Activated CD8-positive, alpha-beta memory T cell treated with anti-CD3 and anti-CD28 coated beads for 4 hours (primary cell): ENCODE measurements around the gene SLC26A1.
"Not testable (repeated sequence)": the region's sequence is repeated elsewhere in the genome, so short reads cannot be mapped to it uniquely, and the experiment has no call there.

Experiments used
- DNase-seq, 2 donors: peaks; one replicate each; pipeline ENCODE4 v3.0.0-alpha.2; 2020; ENCODE audit warnings: low read depth in 2 of 2

The SLC26A1 gene

DNA sequence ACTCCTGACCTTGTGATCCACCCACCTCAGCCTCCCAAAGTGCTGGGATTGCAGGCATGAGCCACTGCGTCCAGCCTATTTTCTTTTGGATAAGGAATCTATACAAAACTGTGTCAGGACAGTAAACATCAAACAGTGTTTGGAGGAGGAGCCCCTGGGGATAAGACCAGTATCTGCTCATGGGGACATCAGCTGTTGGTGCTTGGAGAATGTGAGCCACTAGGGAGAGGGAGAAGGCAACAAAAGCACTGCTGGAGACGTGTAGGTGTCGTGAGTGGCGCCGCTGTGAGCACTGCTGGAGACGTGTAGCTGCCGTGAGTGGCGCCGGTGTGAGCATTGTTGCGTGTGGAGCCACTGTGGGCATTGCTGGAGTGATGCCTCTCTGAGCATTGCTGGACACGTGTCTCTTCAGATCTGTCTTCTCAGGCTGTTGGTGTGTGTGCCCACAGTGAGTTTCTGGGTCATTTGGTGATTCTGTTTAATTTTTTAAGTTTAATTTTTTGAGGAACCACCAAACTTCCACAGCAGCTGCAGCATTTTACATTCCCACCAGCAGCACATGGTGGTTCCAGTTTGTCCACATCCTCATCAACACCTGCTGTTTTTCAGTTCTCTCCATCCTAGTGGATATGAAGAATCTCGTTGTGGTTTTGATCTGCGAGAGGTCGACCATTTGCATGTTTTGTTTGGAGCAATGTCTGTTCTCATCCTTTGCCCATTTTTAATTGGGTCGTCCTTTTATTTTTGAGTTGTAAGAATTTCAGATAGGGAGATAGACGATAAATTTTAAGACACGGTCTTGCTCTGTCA, 38.8 kb downstream of the SLC26A1 start:
- DNase-seq, result no peak

DNA sequence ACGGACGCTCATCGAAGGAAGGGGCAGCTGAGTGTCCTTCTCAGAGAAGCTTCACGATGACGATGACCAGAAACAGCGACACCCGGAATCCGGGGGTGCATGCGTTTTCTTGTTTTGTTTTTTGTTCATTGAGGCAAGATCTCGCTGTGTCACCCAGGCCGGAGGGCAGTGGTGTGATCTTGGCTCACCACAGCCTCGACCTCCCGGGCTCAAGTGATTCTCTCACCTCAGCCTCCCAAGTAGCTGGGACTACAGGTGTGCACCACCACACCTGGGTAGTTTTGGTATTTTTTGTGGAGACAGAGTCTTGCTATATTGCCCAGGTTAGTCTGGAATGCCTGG, 39.7 kb downstream of the SLC26A1 start:
- no peak for DNase-seq

DNA sequence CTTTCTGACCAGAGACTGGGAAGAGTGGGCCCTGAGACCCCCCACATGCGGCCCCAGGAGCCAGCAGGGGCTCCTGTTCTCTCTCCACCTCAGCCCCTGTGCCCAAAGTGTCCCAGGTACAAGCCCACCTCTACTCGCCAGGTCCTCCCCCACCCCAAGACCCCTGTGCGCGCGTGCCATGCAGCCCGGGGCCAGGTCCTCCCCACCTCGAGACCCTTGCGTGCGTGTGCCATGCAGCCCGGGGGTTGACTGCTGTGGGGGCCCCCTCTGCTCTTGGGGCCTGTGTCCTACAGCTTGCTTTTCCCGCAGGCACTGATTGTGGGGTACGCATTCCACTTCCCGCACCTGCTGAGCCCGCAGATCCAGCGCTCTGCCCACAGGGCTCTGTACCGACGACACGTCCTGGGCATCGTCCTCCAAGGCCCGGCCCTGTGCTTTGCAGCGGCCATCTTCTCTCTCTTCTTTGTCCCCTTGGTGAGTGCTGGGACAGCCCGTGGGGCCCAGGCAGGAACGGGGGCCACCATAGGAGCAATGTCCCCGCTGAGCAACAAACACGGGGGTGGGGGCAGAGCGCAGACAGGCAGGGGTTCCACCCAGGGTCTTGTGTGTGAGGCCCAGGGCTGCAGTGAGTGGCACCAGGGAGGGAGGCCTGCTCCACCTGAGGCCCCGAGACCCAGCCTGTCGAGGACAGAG, 40.2 kb downstream of the SLC26A1 start:
- no peak for DNase-seq

DNA sequence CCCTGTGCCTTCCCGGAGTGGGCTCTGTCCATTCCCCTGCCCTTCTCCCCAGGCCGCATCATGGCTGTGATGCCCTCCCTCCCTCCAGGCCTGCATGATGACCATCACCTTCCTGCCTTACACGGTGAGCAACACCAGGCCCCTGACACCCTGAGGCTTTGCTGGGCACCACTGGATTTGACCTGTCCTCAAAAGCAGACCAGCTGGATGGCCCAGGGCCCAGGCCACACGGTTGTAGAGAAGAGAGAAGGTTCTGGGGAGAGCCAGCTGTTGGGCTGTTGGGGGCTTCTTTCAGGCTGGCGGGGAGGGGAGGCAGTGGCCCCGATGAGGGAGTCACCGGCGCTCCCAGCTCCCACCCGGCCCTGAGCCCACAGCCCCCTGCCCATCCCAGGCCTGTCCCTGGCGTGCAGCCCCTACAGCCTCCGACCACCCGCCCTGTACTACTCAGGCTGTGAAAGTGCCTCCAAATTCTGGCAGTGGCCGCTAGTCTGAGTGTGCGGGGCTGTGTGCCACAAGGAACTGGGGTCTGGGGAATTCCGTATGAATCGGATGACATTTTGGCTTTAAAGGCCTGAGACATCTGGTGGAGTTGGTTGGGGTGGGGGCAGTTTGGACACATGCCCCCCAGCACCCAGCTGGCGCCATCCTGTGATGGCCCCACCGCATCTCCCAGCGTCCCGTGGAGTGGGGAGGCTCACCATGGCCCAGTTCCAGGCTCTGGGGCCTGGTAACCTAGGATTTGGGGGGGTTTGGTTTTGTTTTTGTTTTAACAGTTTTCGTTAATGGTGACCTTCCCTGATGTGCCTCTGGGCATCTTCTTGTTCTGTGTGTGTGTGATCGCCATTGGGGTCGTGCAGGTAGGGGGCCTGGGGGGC, 41.4 kb downstream of the SLC26A1 start:
- DNase-seq, result no peak

DNA sequence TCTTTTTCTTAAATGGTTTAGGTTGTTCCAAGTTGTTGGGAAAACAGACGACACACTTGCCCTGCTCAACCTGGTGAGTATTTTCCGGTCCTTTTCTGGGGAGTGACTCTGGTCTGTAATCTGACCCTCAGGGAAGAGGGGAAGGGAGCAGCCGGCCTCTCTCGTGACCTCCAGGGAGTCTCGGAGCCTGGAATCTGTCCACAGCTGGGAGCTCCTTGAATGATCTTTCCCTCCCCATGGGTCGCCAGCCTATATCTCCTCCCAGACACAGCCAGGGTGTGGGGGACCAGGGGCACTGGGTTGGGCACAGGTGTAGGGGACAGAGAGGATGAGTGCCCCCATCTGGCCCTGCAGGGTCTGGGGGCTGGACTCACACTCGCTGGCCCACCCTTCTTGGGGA, 42.0 kb downstream of the SLC26A1 start:
- no peak for DNase-seq

DNA sequence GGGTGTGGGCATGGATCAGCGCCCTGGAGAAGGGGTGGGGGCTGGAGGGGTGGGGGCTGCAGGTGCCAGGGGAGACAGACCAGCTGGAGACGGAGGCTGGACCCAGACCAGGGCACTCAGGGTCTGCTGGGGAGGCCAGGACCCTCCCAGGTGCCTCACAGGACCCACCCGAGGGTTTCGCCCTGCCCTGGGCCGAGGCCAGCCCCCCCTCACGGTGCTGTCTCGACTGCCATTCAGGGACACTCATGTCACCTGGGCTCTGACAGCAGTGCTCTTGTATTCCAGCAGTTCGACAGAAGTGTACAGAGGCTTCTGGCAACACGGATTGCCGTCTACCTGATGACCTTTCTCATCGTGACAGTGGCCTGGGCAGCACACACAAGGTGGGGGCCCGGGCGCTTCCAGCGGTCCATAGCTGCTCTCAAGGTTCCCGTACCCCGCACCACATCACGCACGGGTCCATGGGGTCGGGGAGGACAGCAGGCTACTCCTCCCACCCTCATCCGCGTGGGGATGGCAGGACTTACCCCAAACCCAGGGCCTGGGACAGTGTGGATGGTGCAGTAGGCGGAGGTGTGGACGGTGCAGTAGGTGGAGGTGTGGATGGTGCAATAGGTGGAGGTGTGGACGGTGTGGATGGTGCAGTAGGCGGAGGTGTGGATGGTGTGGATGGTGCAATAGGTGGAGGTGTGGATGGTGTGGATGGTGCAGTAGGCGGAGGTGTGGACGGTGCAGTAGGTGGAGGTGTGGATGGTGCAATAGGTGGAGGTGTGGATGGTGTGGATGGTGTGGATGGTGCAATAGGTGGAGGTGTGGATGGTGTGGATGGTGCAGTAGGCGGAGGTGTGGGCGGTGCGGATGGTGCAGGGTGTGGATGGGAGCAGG, 42.8 kb downstream of the SLC26A1 start:
- no peak for DNase-seq

DNA sequence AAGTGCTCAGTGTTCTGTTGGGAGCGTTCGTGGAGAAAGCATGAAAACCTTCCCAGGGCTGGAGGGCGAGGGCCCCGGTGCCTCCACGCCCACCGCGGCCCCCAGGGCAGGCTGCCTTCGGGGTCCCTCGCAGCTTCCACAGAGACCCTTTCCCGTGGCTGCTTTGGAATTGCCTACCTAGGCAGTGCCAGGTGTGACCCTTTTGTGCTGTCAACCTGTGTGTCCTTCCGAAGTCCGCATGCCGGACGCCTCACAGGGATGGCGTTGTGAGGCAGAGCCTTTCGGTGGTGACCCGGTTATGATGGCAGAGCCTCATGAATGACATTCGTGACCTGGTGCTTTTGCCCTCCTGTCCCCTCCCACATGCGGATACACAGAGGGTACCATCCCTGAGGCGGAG, 43.5 kb downstream of the SLC26A1 start:
- DNase-seq, result no peak

DNA sequence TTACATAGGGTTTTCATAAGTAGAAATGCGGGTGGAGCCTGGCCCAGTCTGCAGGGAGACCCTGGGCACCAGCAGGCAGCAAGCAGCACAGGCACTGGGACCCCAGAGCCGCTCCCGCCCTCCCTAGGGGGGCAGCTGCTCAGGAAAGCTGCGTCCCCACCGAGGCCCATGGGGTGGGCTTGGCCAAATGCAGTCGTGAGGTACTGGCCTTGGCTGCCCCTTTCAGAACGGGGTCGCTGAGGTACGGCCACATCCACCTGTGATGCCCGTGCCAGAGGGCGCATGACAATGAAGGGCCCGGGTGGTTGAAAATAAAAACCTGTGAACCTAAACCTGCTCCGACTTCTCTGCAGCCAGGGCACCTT, 44.3 kb downstream of the SLC26A1 start:
- DNase-seq, result no peak

DNA sequence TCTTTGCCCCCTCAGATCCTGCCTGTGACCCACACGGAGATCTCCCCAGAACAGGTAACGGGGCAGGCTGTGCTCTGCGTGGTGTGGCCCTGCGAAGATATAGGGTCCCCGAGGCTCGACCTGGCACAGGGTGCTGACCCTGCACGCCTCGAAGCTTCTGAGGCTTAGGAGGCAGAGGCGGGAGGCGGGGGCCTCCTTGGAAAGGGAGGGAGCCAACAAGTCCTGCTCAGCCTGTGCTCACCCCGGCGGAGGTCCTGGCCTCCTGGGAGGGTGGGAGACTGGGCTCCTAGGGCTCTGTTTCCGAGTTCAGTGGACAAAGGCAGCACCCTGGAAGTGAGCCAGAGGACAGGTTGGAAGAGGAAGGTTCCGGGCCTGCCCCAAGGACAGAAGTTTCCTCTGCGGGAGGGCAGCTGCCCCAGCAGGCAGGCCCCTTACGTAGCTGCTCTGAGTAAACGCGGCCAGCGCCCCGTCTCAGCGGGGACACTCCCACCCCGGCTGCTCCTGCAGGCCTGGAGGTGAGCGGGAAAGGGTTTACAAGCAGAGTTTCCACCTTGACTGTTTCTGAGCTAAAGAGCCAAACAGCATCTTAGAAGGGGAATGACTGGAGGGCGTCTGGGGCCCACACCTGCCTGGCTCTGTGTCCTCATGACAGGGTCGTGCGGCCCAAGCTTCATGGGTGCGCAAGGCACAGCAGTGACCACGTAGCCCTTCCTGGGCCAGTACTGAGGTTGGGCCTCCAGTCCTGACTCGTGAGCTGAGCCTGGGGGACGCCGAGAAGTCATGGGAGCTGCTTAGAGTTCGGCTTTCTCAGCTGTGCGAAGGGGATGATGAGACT, 44.9 kb downstream of the SLC26A1 start:
- DNase-seq, result no peak

DNA sequence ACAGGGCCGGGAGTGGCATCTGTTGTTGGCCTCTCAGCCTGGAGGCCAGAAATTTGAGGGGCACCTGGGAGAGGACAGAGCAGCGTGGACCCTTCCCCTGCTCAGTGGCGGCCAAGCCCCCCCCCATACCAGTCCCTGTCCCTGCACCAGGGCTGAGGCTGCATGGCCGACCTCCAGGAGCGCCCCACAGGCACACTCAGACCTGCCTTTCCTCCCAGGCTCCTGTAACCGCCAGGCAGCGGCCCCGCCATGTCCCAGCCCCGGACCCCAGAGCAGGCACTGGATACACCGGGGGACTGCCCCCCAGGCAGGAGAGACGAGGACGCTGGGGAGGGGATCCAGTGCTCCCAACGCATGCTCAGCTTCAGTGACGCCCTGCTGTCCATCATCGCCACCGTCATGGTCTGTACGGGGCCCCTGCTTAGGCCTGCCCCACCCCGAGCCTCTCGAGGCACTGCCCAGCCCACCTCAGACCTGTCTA, 45.7 kb downstream of the SLC26A1 start:
- DNase-seq, result no peak

DNA sequence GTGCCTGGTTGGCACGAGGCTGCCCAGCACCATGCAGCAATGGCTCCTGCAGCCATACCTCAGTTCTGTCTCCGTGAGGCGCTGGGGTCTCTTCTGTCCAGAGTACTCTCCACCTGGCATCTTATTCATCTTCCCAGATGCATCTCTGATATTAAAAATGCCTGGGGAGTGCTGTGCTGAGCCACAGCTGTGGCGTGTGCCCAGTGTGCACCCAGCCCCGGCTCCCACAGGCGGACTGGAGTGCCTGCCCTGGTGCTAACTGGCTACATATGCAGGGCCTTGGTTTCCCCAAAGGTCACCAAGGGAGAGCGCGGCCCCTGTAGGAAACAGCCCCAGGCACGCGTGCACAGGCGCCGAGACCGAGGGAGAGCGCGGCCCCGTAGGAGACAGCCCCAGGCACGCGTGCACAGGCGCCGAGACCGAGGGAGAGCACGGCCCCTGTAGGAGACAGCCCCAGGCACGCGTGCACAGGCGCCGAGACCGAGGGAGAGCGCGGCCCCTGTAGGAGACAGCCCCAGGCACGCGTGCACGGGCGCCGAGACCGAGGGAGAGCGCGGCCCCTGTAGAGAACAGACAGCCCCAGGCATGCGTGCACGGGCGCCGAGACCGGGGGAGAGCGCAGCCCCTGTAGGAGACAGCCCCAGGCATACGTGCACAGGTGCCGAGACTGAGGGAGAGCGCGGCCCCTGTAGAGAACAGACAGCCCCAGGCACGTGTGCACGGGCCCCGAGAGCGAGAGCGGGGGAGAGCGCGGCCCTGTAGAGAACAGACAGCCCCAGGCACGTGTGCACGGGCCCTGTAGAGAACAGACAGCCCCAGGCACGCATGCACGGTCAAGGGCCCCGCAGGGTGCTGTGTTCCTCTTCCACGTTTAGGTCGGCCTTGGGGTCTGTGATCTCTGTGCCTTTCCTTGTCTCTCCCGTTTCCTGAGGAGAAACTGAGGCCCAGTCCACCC, 46.4 kb downstream of the SLC26A1 start:
- no peak for DNase-seq

DNA sequence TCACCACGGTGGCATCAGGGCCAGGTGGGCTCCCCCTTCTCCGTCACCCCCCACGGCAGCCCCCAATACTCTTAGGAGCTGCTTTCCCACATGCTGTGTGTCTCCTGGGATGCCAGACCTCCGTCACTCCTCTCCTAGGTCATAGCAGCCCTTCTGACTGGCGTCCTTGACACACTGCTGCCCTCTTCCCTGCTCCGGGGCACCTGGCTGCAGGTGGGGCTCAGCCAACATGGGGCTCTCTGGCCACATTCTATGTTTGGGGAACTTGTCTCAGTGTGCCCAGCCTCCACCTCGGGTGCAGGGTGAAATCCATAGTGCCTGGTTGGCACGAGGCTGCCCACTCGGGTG, 47.1 kb downstream of the SLC26A1 start:
- DNase-seq, result no peak

DNA sequence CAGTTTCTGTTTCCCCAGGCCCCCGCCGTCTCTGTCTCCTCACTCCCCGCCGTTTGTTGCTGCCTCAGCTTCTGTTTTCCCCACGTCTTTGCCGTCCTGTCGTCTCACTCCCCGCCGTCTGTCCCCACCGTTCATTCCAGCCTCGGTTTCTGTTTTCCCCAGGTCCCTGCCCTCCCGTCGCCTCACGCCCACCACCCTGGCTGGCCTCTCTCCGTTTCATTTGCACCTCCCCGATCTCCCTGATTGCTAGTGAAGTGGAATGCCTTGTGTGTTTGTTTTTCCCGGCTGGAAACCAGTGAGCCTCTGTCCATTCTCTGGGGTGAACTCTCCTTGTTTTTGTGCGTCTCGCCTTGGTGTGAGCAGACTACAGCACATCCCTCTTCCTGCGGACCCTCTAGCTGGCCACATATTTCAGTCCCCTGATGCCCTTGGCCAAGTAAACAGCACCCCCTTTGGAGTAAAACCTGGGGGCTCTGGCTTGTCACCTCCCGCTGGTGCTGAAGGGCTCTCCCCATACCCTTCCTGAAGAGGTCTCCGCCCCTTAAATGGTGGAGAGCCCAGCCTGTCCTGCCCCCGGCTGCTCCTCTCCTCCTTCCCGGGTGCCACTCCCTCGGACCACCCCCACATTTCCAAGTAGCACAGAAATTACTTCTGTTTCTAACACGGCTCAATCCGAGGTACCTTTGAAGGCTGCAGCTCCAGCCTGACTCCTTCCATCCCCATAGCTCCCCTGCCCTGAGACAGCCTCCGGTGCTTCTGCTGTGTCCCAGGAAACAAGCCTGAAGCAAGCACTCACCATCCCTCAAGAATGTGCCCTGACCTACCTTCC, 47.7 kb downstream of the SLC26A1 start:
- DNase-seq, result no peak

DNA sequence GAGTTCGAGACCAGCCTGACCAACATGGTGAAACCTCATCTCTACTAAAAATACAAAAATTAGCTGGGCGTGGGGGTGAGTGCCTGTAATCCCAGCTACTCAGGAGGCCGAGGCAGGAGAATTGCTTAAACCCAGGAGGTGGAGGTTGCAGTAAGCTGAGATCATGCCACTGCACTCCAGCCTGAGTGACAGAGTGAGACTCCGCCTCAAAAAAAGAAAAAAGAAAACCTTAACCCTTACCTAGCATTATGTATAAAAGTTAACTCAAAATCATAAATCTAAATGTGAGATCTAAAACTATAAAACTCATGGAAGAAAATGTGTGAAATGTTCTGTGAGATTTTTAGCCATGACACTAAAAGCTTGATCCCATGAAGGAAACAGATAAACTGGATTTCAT, 53.7 kb downstream of the SLC26A1 start:
- not testable (repeated sequence) for DNase-seq
